ENCODE data around the gene SCUBE3. TPM values are rescaled to one million over a fixed set of nuclear protein-coding genes. Genes with fewer than 3 reads are reported as not detected.
A peak's percentile ranks its signal among the peaks of the same experiment; 100 is the strongest.

The SCUBE3 gene
- total RNA-seq, 1 donor from 2014 or later = 0.26 TPM

DNA sequence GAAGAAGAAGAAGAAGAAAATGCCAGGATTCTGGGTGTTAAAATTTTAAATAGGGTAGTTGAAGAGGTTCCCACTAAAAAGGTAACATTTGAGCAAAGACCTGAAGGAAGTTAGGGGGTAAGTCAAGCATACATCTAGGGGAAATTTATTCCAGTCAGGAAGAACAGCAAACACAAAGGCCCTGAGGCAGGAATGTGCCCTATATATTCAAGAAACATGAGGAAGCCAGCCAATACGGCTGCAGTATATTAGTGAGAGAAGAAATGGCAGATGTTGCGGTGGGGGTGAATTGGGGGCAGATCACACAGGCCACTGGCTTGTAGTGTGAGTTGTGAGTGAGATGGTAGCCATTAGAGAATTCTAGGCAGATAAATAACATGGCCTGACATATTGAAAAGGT is 51.8 kb downstream of the SCUBE3 start:
- no peak for DNase-seq (ENCODE audit: low read depth in 2 of 2)

DNA sequence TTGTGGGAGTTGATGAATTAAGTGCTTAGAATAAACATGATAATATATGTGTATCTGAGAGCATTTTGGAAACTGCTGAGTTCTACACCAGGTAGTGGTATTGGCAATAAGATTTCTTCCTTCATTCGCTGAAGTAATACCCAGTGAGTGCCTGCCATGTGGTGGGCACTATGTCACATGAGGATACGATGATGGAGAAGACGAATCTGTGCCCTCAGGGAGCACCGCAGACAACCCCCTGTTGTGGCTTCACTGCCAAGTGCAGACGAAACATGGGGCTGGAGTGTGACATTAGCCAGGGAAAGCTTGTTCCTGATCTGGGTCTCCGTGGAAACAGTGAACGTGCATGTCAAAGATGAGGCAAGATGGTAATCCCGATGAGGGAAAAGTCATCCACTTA is 53.7 kb downstream of the SCUBE3 start:
- DNase-seq (ENCODE audit: low read depth in 2 of 2) = no peak

DNA sequence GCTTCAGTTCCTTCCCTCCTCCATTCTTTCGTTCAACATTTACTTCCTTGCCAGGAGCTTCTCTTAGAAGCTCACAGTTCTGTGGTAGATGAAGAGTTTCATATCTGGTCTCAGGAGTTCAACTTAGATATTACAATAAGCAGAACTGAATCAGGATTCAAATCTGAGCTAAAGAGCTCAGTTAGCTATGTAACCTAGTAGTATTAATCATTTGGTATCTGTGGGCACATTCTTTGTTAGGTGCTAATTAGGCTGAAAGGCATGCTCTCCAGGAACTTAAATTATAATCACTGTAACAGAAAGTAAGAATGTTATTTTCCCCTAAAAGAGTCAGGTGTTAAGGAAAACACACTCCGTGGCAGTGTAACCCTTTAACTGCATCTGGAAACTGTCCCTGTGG is 54.1 kb downstream of the SCUBE3 start:
- no peak for DNase-seq (ENCODE audit: low read depth in 2 of 2)

DNA sequence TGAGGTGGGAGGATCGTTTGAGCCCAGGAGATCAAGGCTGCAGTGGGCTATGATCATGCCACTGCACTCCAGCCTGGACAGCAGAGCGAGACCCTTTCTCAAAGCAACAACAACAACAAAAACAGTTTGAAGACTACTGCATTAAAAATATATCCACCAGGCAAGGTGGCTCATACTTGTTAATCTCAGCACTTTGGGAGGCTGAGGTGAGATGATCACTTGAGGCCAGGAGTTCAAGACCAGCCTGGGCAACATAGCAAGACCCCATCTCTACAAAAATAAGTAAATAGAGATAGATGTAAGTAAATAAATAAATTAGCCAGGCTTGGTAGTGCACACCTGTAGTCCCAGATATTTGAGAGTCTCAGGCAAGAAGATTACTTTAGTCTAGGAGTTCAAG is 58.2 kb downstream of the SCUBE3 start:
- DNase-seq (ENCODE audit: low read depth in 2 of 2) = no peak

DNA sequence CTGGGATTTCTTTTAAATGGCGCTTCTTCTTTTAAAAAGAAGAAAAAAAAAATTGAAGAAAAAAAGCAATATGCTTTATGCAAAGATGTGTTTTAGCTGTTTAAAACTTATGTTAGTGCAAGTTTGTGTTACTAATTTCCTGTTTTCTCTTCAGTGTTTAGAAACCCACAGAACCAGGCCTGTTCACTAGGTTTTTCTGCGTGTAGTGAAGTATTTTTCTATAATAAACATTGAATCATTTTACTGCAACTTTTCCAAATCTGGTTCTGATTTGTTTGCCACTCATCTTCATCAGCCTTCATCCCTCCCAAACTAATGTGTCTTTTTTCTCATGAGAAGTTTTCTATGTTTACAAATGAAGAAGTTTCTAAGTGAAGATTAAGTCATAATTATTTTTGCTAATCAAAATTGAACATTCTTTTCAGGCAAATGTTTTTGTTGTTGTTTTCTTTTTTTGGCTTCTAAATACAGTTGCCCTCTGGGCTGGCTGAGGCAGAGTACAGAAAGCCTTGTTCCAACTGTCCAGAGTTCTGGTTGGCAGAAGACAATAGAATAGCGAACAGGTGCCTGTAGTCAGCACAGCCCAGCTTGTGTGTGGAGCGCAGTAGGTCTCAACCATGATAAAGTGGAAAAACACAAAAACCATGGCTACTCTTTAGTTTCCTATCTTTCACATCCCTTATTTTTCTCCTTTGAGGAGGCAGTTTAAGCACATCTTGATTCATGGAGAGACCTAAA is 60.2 kb downstream of the SCUBE3 start:
- no peak for DNase-seq (ENCODE audit: low read depth in 2 of 2)

DNA sequence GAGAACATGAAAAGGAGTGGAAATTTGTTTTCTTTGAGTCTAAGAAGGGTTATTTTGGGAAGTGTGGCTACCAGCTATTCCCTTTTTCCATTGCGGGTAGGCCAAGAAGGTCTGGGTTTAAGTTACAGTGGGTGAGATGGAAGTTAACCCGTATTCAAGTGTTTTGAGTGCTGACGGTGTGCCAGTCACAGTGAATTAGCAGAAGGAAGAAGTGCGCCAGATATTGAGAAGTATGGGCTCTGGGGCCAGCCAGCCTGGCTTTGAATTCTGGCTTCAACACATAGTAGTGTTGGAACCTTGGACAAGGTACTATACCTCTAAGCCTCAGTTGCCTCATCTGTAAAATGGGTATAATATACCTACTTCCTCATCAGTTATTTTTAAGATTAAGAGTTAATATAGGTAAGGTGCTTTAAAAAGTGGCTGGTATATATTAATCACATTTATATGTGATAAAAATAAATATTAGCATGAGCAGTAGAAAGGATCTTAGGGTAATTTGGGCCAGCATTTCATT is 62.0 kb downstream of the SCUBE3 start:
- DNase-seq (ENCODE audit: low read depth in 2 of 2) = no peak

DNA sequence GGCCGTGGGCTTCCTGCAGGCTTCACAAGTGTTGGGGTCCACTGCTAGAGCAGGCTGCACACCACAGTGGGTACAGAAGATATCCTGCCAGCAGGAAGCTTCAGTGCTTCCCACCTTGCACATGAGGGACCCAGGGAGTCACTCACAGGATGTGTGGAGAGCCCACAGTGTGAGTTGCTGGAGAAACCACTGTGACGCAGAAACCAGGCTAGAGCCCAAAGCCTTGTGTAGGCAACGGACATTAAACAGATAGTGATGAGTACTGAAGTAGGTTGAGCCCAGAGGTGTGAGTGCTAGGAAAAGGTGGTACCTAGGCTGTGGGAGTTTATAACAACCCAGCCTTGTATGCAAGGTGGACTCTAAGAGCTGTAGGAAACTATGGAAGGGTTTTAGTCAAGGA is 65.0 kb downstream of the SCUBE3 start:
- no peak for DNase-seq (ENCODE audit: low read depth in 2 of 2)

DNA sequence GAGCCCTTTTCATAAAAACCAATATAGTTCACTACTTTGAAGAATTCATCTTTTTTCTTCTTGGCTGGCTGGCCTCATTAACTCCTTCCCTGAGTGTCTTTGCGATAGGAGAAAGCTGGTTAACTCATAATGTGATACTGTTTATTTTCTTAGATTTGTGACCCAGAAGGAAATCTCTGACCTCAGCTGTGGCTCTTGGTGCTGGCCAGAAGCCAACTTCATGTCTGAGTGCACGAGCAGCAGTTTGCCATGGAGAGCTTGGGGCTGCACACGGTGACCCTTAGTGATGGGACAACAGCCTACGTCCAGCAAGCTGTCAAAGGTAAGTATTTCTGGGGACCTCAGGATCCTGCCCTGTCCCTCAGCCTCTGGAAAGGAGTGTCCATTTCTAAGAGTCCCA is 67.1 kb downstream of the SCUBE3 start:
- peak in 1 of 2 donors; percentile 52 for DNase-seq (ENCODE audit: low read depth in 2 of 2)

DNA sequence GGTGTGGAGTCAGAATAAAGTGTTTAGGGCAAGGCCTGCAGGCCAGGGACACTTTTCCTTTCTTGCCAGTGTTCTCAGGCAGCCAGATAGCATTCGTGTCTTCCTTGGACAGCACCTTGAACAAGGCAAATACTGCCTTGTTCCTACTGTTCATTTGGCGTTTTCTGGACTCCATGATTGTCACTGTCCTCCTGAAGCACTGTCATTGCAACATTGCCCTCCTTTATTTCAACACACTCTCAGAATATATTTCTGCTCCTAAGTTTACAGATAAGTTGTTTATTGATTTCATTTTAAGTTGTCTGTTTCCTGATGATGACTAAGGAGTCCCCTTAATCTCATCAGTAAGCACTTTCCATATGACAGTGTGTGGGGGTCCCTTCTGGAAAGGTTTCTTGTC is 68.7 kb downstream of the SCUBE3 start:
- no peak for DNase-seq (ENCODE audit: low read depth in 2 of 2)

DNA sequence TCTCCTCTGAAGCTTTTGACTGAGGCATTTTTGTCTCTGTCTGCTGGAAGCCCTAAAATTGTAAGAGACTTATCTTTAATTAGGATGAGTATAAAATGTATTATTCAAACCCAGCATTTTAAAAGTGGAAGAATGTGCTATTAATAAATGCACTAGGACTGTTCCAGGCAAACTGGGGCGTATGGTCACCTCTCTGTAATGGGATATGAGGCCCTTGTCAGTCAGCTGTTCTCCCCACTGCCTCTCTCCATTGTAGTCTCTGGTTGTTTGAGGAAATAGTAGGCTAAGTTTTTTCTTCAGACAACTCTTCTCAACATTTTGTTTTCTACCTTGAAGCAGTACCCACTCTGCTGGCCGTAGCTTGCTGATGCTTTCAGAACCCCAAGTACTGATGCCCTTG is 69.6 kb downstream of the SCUBE3 start:
- DNase-seq (ENCODE audit: low read depth in 2 of 2) = no peak

DNA sequence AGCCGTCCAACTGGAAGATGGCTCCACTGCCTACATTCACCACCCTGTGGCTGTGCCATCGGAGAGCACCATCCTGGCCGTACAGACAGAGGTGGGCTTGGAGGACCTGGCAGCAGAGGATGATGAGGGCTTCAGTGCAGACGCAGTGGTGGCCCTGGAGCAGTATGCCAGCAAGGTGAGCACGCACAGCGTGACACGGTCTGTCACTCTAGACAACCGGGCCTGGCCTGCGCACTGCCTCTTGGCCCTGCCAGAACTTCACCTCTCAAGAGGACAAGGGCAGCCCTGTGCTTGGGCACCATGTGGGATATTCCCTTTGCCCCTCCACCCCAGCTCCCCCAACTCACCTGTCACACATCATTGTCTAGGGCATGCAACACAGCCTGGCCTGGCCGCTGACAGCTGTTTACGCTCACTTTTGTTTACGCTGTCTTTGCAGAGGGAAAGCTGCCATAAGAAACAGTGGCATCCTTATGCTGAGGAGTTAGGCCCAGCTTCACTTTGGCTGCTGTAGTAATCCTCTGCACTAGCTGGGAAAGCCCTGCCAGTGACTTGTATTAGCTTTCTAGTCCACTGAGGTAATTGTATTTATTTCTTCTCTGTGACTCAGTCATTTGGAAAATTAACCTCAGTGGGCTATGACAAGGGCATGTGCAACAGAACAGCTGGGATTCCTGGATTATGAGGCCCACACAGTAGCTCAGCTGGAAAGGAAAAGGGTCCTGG is 74.1 kb downstream of the SCUBE3 start:
- DNase-seq (ENCODE audit: low read depth in 2 of 2) = no peak

DNA sequence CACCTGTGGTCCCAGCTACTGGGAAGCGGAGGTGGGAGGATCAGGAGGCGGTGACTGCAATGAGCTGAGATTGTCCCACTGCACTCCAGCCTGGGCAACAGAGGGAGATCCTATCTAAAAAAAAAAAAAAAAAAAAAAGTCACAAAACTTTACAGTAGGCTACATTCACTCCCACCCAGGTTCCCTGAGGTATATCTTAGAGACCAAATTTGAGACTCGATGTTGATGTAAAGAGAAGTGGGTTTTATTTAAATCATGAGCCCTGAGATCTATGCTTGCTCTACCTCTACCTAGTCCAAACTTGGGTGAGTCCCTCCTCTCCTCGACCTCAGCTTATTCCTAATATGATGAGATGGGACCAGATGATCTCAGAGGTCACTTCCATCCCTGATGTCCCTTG is 75.1 kb downstream of the SCUBE3 start:
- no peak for DNase-seq (ENCODE audit: low read depth in 2 of 2)

DNA sequence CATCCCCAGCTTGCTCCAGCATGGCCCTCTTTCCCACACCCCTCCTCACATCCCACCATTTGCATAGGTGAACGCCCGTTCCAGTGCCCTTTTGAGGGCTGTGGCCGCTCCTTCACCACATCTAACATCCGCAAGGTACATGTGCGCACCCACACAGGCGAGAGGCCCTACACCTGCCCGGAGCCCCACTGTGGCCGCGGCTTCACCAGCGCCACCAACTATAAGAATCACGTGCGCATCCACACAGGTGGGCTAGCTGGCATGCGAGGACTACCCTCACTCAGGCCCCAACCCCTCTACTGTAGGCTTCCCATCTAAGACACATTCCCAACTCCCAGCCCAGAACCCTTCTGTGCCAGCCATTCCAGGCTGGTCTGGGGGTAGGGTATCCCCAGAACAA is 77.7 kb downstream of the SCUBE3 start:
- DNase-seq (ENCODE audit: low read depth in 2 of 2) = no peak

DNA sequence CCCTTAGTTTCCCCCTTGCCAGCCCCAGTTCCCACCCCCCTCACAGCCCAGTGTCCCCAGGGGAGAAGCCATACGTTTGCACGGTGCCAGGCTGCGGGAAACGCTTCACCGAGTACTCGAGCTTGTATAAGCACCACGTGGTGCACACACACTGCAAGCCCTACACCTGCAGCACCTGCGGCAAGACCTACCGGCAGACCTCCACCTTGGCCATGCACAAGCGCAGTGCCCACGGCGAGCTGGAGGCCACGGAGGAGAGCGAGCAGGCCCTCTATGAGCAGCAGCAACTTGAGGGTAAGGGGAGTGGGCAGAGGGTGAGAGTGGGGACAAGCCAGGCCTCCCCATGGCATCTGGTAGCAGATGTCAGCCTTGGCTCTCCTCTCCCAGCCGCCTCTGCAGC is 78.7 kb downstream of the SCUBE3 start:
- no peak for DNase-seq (ENCODE audit: low read depth in 2 of 2)

DNA sequence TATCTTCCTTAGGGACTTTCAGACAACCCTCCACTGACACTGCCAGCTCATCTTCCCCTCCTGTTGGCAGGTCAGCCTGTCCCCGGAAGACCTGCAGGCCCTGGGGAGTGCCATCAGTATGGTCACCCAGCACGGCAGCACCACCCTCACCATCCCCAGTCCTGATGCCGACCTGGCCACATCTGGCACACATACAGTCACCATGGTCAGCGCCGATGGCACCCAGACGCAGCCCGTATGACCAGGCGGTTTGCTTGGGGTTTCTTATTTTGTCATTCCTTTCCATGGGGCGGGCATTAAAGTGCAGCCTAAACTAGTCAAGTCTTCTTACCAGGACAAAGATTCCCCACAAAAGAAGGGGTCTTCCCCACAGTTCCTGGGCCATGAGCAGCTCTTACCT is 79.9 kb downstream of the SCUBE3 start:
- DNase-seq (ENCODE audit: low read depth in 2 of 2) = no peak

DNA sequence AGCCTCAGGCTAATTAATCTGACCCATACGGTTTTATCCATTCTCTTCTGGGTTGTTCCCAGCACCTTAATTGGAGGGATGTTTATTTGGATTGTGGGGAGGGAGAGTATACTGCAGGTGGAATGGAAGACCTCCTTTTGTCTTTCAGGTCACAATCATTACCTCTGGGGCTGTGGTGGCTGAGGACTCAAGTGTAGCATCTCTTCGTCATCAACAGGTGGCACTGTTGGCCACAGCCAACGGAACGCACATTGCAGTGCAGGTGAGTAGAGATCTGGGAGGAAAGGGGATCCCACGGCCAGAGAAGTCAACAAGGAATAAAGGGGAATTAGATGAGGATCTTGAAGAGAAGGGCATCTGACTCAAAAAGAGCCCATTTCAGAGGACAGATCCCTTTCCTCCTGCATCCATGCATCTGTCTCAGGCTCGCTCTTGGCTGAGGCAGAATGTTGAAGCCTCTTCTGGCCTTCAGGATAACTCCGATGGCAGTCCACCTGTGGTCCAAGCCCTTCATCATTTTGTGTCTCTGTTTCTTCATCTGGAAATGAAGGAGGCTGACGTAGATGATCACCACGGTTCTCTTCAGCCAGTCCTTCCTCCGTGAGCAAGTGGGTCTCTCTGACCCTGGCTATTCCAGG is 80.7 kb downstream of the SCUBE3 start:
- DNase-seq (ENCODE audit: low read depth in 2 of 2) = peak; percentile 25 to 55

DNA sequence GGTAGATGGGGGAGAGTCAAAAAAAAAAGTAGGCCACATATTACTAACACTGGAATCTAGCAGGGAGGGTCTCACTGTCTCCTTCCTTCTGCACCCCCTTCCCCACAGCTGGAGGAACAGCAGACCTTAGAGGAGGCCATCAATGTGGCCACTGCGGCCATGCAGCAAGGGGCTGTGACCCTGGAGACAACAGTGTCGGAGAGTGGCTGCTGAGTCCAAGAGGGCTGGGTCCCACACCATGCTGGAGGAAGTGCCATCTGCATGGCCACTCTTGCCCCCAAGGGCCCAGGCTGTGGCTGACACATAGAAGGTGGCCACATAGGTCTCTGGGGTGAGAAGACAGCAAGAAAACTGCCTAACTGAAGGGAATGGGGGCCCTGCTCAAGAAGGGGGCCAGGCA is 81.3 kb downstream of the SCUBE3 start:
- no peak for DNase-seq (ENCODE audit: low read depth in 2 of 2)

DNA sequence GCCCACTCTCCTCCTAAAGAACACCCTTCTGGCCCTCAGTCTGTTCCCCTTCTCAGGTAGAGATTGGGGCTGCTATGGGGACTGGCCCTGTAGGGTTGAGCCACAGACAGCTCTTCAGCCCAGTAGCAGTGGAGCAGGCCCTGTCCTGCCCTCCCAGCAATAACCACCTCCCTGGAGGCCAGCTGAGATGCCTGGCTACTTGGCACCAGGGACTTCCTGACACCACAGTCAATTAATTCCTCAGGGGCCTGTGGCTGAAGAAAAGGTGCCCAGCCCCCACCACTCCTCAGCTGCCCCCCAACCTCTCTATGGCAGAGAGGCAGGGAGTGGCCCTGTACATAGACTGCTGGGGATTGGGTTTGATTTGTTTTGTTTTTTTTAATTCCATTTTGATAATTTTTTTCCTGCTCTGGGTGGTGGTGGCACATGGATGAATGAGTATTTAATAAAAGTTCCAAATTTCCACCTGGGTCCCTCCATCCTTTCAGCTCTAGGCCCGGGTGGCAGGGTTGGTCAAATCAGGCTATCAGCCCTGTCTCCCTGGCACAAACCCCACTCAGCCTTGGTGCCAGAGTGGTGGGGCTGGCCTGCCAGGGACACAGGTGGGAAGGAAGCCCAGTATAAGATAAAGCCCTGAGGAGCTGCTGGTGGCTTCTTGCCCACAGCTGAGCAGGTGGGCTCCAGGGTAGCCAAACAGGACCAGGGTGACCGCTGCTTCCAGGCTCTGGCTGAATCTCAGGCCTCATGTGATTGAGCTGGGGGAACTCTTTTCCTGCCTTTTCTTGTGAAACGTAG is 82.0 kb downstream of the SCUBE3 start:
- DNase-seq (ENCODE audit: low read depth in 2 of 2) = no peak

DNA sequence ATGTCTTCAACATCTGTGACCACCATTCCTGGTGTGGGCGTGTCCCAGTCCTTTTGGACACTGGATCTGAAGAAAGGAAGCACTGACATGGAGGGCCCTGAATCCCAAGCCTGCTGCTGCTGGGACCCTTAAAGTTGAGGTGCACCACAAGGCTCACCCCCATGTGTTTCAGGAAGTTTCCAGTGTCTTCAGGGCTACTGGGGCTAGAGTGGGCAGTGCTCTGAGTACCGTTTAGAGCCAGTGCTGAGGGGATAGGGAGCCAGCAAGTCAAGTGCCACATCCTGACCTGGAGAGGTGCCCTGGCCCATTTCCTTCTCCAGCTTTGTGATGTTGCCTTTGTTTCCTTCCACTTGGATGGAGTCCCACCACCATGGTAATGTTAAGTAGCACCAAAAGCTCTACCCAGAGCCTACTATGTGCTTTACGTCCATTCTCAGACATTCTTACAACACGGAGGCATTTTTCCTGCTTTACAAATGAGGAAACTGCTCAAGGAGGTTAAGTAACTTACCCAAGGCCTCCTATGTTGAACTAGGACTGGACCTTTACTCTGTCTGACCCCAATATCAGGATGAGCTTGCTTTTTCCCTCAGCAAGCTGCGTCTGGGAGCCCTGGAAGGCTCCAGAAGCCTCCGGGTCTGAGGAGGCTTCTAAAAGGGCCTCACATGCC is 83.3 kb downstream of the SCUBE3 start:
- DNase-seq (ENCODE audit: low read depth in 2 of 2) = no peak

DNA sequence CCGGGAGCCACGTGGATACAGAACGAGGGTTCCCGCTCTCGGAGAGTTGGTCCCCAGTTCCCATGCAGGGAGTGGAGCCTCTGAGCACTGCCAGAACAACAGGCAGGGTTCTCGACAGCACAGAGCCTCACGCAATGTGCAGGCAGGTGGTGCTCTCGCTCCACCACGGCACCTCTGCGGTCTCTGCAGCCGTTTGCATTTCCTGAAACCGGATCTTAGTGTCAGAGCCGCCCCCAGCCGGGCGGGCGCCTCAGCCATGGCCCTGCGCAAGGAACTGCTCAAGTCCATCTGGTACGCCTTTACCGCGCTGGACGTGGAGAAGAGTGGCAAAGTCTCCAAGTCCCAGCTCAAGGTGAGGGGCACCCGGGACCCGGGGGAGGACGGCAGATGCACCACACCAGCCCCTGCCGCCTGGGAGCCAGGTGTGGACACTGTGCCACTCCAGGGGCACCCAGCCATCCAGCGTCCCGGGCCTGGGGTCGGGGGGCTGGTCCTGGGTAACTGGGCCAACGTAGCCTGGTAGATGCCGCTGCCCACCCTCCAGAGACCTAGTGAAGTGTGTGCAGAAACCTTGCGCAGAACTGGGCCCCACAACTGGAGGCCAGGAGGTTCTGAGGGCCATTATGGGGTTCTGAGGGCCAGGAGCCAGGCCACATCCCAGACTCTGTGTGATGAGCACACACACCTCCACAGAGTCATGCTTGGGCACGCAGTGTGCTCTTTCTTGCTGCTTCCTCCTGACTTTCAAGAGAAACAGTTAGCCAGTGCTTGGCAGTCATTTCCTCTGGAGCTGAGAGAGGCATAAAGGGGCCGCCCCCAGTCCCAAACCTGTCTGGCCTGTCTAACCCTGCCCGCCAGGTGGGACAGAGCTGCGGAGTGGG is 84.1 kb downstream of the SCUBE3 start, which contains the start of gene DEF6:
DEF6 (plus strand) TSS at position 218 of the 881 bp plus-strand sequence; CDS start at position 257, 39 bp downstream.
- peak; percentile 60 to 88 for DNase-seq (ENCODE audit: low read depth in 2 of 2)

Data from dermis microvascular lymphatic vessel endothelial cell (primary cell).